ENCODE results near the gene EIPR1. TPM values are rescaled to one million over a fixed set of nuclear protein-coding genes. Genes with fewer than 3 reads are reported as not detected.

Gene EIPR1
- total and polyA plus RNA-seq, 2 of the 13 experiments (the other 11 are each of a cell fraction or from before 2014, with no cell fraction given): 70.0 to 96.3 TPM

- no peak overlapping the region for H2AFZ ChIP-seq (ENCODE audit: low read length)
- in situ Hi-C loops (cut with HindIII; ENCODE audit: extremely low pct_ligation_motif_present, low pct_unique_long_range_greater_than_20kb) (no loop called here), intact Hi-C loops (cut with micrococcal nuclease; ENCODE audit: unreplicated experiment) (no loop called here)
- WGBS (ENCODE audit: low lambda C conversion rate): 100% methylated on average over 8 of the region's 26 CpGs
- no peak overlapping the region for H3K4me3 ChIP-seq (replicated peaks in 1 of 3; ENCODE audit: insufficient read depth in 1 of 3, low read depth in 2 of 3, low read length in 3 of 3)
- no peak overlapping the region for H3K27ac ChIP-seq (ENCODE audit: extremely low read length, insufficient read depth, low read length)
- no peaks in the 10 kb centered on the region for H3K27me3 ChIP-seq (ENCODE audit: control insufficient read depth in 1 of 2, insufficient read depth in 2 of 2, low read length in 2 of 2)
- H3K4me2 ChIP-seq (ENCODE audit: low read depth, low read length): no peak overlapping the region
- ATAC-seq (no peak), DNase-seq (ENCODE audit: low spot score) (no peak), FAIRE-seq (no peak)
- ChIA-PET CTCF (ENCODE audit: low intra/inter-chr PET ratio, low total read pairs) (no interaction called here), POLR2A (no interaction called here)
- no peak overlapping the region for H3K9ac ChIP-seq (ENCODE audit: insufficient read depth, low read depth, low read length)
- peaks cover 12 to 38% of the 10 kb centered on the region in 2 experiments for H3K36me3 ChIP-seq (replicated peaks in 1 of 2; ENCODE audit: control insufficient read depth in 1 of 2, insufficient read depth in 2 of 2, low read length in 2 of 2)
- TF ChIP-seq, protein P1, sequence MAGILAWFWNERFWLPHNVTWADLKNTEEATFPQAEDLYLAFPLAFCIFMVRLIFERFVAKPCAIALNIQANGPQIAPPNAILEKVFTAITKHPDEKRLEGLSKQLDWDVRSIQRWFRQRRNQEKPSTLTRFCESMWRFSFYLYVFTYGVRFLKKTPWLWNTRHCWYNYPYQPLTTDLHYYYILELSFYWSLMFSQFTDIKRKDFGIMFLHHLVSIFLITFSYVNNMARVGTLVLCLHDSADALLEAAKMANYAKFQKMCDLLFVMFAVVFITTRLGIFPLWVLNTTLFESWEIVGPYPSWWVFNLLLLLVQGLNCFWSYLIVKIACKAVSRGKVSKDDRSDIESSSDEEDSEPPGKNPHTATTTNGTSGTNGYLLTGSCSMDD (CRISPR knock-in tag; IDR thresholded peaks at IDR 0.05): no peak
- no peak for TF ChIP-seq KLF6 (CRISPR knock-in tag; IDR thresholded peaks at IDR 0.05)
- TF ChIP-seq, protein P2, sequence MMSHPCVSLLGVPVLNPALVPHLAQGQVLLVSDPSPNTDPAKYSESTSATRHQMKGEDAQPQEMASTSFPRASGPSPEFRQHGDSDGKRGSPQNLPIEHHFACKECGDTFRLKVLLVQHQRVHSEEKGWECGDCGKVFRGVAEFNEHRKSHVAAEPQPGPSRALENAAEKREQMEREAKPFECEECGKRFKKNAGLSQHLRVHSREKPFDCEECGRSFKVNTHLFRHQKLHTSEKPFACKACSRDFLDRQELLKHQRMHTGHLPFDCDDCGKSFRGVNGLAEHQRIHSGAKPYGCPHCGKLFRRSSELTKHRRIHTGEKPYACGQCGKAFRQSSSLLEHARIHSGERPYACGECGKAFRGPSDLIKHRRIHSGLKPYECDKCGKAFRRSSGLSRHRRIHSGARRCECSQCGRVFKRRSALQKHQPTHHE (CRISPR knock-in tag; IDR thresholded peaks at IDR 0.05; ENCODE audit: borderline replicate concordance): no peak
- no peak for TF ChIP-seq BHLHE40 (IDR thresholded peaks at IDR 0.05; ENCODE audit: low read length)
- TF ChIP-seq HNRNPL (IDR thresholded peaks at IDR 0.05; ENCODE audit: low read depth, low read length): peak; percentile 76; the same call in 1 of the 2 replicates
- peak; percentile 60 for TF ChIP-seq AGO2 (optimal IDR thresholded peaks at IDR 0.05; ENCODE audit: low read depth, low read length)
- no peak for TF ChIP-seq POLR2AphosphoS2 (IDR thresholded peaks at IDR 0.05; ENCODE audit: low read depth, low read length)
- H3K4me1 ChIP-seq (ENCODE audit: insufficient read depth, low read length): peaks cover 11% of the 10 kb centered on the region
- peaks cover 11% of the 10 kb centered on the region; the same call in 1 of the 2 replicates for H4K20me1 ChIP-seq (ENCODE audit: insufficient read depth, low read length)
- no TSS peak for BruUV-seq (replicated peaks)
- peaks cover 23% of the 10 kb centered on the region for H3K79me2 ChIP-seq (ENCODE audit: insufficient read depth, low read length)
- H3K9me3 ChIP-seq (ENCODE audit: low read length): no peaks in the 10 kb centered on the region
Observed at GRCh38 chr2:3319745-3320566, 57.7 kb downstream of the EIPR1 start.

Measured in HepG2 (cell line).